IMR-90 (cell line): ENCODE data around the gene TNRC18. TPM values are rescaled to one million over a fixed set of nuclear protein-coding genes. Genes with fewer than 3 reads are reported as not detected.

Experiments
- ATAC-seq: fragments of 200-7000 bp; cut with Tn5 transposase; 2 replicates; pipeline ENCODE4 v1.9.1; 2020; ENCODE audit warnings: low read depth, mild to moderate bottlenecking, moderate library complexity
- BruUV-seq: library from RNA; stranded (reverse); fragments of 400-500 nt; replicated peaks from 2 replicates; lab custom pipeline; 2021; lab: Mats Ljungman, UMichigan
- CTCF ChIA-PET: fragments of 300-600 bp; formaldehyde crosslinking; extraction: SDS; loops from one replicate; lab custom pipeline; 2021; ENCODE audit warnings: antibody characterized with exemption; lab: Yijun Ruan, JAX
- POLR2A ChIA-PET: fragments of 300-600 bp; sonication (Branson Sonifier 250); formaldehyde crosslinking; loops from one replicate; lab custom pipeline; 2022; ENCODE audit warnings: antibody characterized with exemption; ENCODE audit not compliant: unreplicated experiment; lab: Charles Lee
- DNase-seq: peaks from one replicate; pipeline ENCODE4 v3.0.0; 2013
- H2AFZ ChIP-seq: replicated peaks from 2 replicates; pipeline ENCODE3; 2013; ENCODE audit warnings: low read length, mild to moderate bottlenecking; ENCODE audit not compliant: poor library complexity
- H2AK5ac ChIP-seq: 2 replicates; pipeline ENCODE4 v1.6.1; 2013; ENCODE audit warnings: low read depth, low read length, inconsistent platforms
- H2AK9ac ChIP-seq: replicated peaks from 2 replicates; pipeline ENCODE3; 2013; ENCODE audit warnings: mild to moderate bottlenecking, low read depth, low read length, moderate library complexity; ENCODE audit not compliant: poor library complexity
- H2BK120ac ChIP-seq: 2 replicates; pipeline ENCODE4 v1.6.1; 2013; ENCODE audit warnings: low read depth, low read length, inconsistent platforms
- H2BK15ac ChIP-seq: 3 replicates; pipeline ENCODE4 v1.6.1; 2013; ENCODE audit warnings: low read depth, low read length, inconsistent platforms
- H2BK20ac ChIP-seq: 2 replicates; pipeline ENCODE4 v1.6.1; 2013; ENCODE audit warnings: low read depth, mild to moderate bottlenecking, inconsistent platforms, low read length, moderate library complexity
- H2BK5ac ChIP-seq: 2 replicates; pipeline ENCODE4 v1.6.1; 2013; ENCODE audit warnings: mild to moderate bottlenecking, low read depth, low read length, inconsistent platforms; ENCODE audit not compliant: poor library complexity, severe bottlenecking
- H3K14ac ChIP-seq: replicated peaks from 2 replicates; pipeline ENCODE4 v1.6.1; 2013; ENCODE audit warnings: low read depth, low read length, inconsistent platforms
- H3K18ac ChIP-seq: 2 replicates; pipeline ENCODE4 v1.6.1; 2013; ENCODE audit warnings: low read depth, low read length, control low read depth
- H3K23ac ChIP-seq: 2 replicates; pipeline ENCODE4 v1.6.1; 2013; ENCODE audit warnings: low read depth, low read length, inconsistent platforms
- H3K27ac ChIP-seq: 2 replicates; pipeline ENCODE4 v1.5.1; 2013; ENCODE audit warnings: mild to moderate bottlenecking, control low read depth, low read length; ENCODE audit not compliant: insufficient read depth
- H3K27me3 ChIP-seq: 2 replicates; pipeline ENCODE4 v1.6.1; 2013; ENCODE audit warnings: low read length; ENCODE audit not compliant: control insufficient read depth, insufficient read depth
- H3K36me3 ChIP-seq: 2 replicates; pipeline ENCODE4 v1.6.1; 2013; ENCODE audit warnings: low read length, mixed read lengths; ENCODE audit not compliant: control insufficient read depth, insufficient read depth
- H3K4ac ChIP-seq: 2 replicates; pipeline ENCODE4 v1.6.1; 2013; ENCODE audit warnings: low read depth, low read length, inconsistent platforms
- H3K4me1 ChIP-seq: 2 replicates; pipeline ENCODE4 v1.6.1; 2013; ENCODE audit warnings: low read length, mixed read lengths; ENCODE audit not compliant: control insufficient read depth, insufficient read depth
- H3K4me2 ChIP-seq: 2 replicates; pipeline ENCODE4 v1.6.1; 2013; ENCODE audit warnings: low read depth, mild to moderate bottlenecking, control low read depth, low read length, moderate library complexity
- H3K4me3 ChIP-seq: 2 replicates; pipeline ENCODE4 v1.5.1; 2013; ENCODE audit warnings: low read depth, mild to moderate bottlenecking, control low read depth, low read length, moderate library complexity; ENCODE audit not compliant: insufficient read depth
- H3K56ac ChIP-seq: 2 replicates; pipeline ENCODE4 v1.6.1; 2013; ENCODE audit warnings: low read length, inconsistent platforms; ENCODE audit not compliant: insufficient read depth; ENCODE audit errors: extremely low read depth
- H3K79me1 ChIP-seq, 2 experiments: 2 replicates each; pipeline ENCODE4 v1.6.1; 2013; ENCODE audit warnings: low read length in 2 of 2, inconsistent platforms in 1 of 2, low read depth in 1 of 2
- H3K9ac ChIP-seq: 2 replicates; pipeline ENCODE4 v1.6.1; 2013; ENCODE audit warnings: low read depth, low read length, control low read depth
- H3K9me1 ChIP-seq: 2 replicates; pipeline ENCODE4 v1.6.1; 2013; ENCODE audit warnings: low read length, inconsistent platforms; ENCODE audit not compliant: insufficient read depth
- H3K9me3 ChIP-seq: 2 replicates; pipeline ENCODE4 v1.6.1; 2013; ENCODE audit warnings: low read length; ENCODE audit not compliant: control insufficient read depth, insufficient read depth
- H4K20me1 ChIP-seq: 2 replicates; pipeline ENCODE4 v1.6.1; 2013; ENCODE audit warnings: low read length, inconsistent platforms; ENCODE audit not compliant: insufficient read depth
- H4K5ac ChIP-seq: 2 replicates; pipeline ENCODE4 v1.6.1; 2013; ENCODE audit warnings: mild to moderate bottlenecking, low read depth, low read length, control low read depth
- H4K8ac ChIP-seq, 2 experiments: 2 replicates each; pipeline ENCODE4 v1.6.1; 2013; ENCODE audit warnings: low read depth in 2 of 2, low read length in 2 of 2, control low read depth in 1 of 2, inconsistent platforms in 1 of 2
- H4K91ac ChIP-seq: 2 replicates; pipeline ENCODE4 v1.6.1; 2013; ENCODE audit warnings: low read depth, low read length, inconsistent platforms; ENCODE audit not compliant: insufficient read depth
- BHLHE40 ChIP-seq: fragments of 150-350 bp; IDR thresholded peaks from 2 replicates; pipeline ENCODE4 v1.6.1; 2016; ENCODE audit warnings: mild to moderate bottlenecking, low read depth, low read length
- CEBPB ChIP-seq: IDR thresholded peaks from 2 replicates; pipeline ENCODE4 v1.6.1; 2012; ENCODE audit warnings: low read depth, low read length, improper control_type of control experiment
- CHD1 ChIP-seq: IDR thresholded peaks from 2 replicates; pipeline ENCODE4 v1.6.1; 2012; ENCODE audit warnings: low read depth, low read length, improper control_type of control experiment
- CTCF ChIP-seq: conservative IDR thresholded peaks from 2 replicates; pipeline ENCODE4 v1.5.1; 2012; ENCODE audit warnings: mild to moderate bottlenecking, low read depth, low read length, improper control_type of control experiment
- FOS ChIP-seq: fragments of 150-350 bp; IDR thresholded peaks from 2 replicates; pipeline ENCODE4 v1.6.1; 2016; ENCODE audit warnings: low read depth, low read length
- MAFK ChIP-seq: IDR thresholded peaks from 2 replicates; pipeline ENCODE4 v1.6.1; 2012; ENCODE audit warnings: low read depth, low read length, improper control_type of control experiment
- MAZ ChIP-seq: IDR thresholded peaks from 2 replicates; pipeline ENCODE4 v1.6.1; 2012; ENCODE audit warnings: low read depth, mild to moderate bottlenecking, low read length, improper control_type of control experiment, moderate library complexity, borderline replicate concordance
- MXI1 ChIP-seq: IDR thresholded peaks from 2 replicates; pipeline ENCODE4 v1.6.1; 2012; ENCODE audit warnings: low read depth, mild to moderate bottlenecking, low read length, moderate library complexity, borderline replicate concordance
- NFE2L2 ChIP-seq: fragments of 150-350 bp; IDR thresholded peaks from 2 replicates; pipeline ENCODE4 v1.6.1; 2016; ENCODE audit warnings: low read depth, mild to moderate bottlenecking, low read length
- POLR2A ChIP-seq: IDR thresholded peaks from 2 replicates; pipeline ENCODE4 v1.6.1; 2012; ENCODE audit warnings: mild to moderate bottlenecking, low read depth, low read length
- RAD21 ChIP-seq: IDR thresholded peaks from 2 replicates; pipeline ENCODE4 v1.6.1; 2012; ENCODE audit warnings: low read length, improper control_type of control experiment
- RCOR1 ChIP-seq: IDR thresholded peaks from 2 replicates; pipeline ENCODE4 v1.6.1; 2012; ENCODE audit warnings: mild to moderate bottlenecking, low read length, improper control_type of control experiment; ENCODE audit not compliant: insufficient replicate concordance
- RFX5 ChIP-seq: IDR thresholded peaks from 2 replicates; pipeline ENCODE4 v1.8.0; 2012; ENCODE audit warnings: low read depth, mild to moderate bottlenecking, low read length, moderate library complexity
- SMC3 ChIP-seq: fragments of 150-350 bp; IDR thresholded peaks from 2 replicates; pipeline ENCODE4 v1.6.1; 2016; ENCODE audit warnings: low read depth, mild to moderate bottlenecking, antibody characterized with exemption, low read length, moderate library complexity
- USF2 ChIP-seq: fragments of 150-350 bp; IDR thresholded peaks from 2 replicates; pipeline ENCODE4 v1.6.1; 2017; ENCODE audit warnings: mild to moderate bottlenecking, antibody characterized with exemption, low read length, low read depth
- WGBS, 2 experiments: methylation state at CpG; one replicate each; pipeline versions ENCODE4 v1.1.5 to v1.1.7; 2013; ENCODE audit warnings: missing lambda C conversion rate in 2 of 2; ENCODE audit not compliant: insufficient read length in 1 of 2; ENCODE audit errors: extremely low coverage in 2 of 2; 5-methylcytosine and 5-hydroxymethylcytosine counted together
- dilution Hi-C: fragments of 300-500 bp; cut with HindIII; formaldehyde crosslinking; loops from one replicate; pipeline ENCODE4 v1.14.3; 2018; ENCODE audit warnings: low sequenced_read_pairs; ENCODE audit not compliant: unreplicated experiment
- in situ Hi-C: fragments of 300-500 bp; cut with MboI; formaldehyde crosslinking; loops from 3 replicates; pipeline ENCODE4 v1.14.3; 2019; ENCODE audit warnings: low sequenced_read_pairs, inconsistent platforms, mixed read lengths
- intact Hi-C: fragments of 100-400 bp; cut with micrococcal nuclease; formaldehyde crosslinking; loops from 2 replicates; pipeline ENCODE4 v1.10.0; 2022
- polyA plus RNA-seq, 3 experiments: library from polyadenylated mRNA; depleted of rRNA; stranded (reverse); fragments of >200 nt; gene quantifications; 2 replicates each; pipeline ENCODE4 v1.2.3, GENCODE V29; 2012; ENCODE audit warnings: low replicate concordance in 1 of 3
- total RNA-seq: library from RNA; depleted of rRNA; stranded (reverse); fragments of >200 nt; gene quantifications from 2 replicates; pipeline ENCODE4 v1.2.3, GENCODE V29; 2012

The TNRC18 gene
- total and polyA plus RNA-seq, 2 of the 4 experiments (the other 2 are of a cell fraction), result 4.7 to 29.6 TPM

DNA sequence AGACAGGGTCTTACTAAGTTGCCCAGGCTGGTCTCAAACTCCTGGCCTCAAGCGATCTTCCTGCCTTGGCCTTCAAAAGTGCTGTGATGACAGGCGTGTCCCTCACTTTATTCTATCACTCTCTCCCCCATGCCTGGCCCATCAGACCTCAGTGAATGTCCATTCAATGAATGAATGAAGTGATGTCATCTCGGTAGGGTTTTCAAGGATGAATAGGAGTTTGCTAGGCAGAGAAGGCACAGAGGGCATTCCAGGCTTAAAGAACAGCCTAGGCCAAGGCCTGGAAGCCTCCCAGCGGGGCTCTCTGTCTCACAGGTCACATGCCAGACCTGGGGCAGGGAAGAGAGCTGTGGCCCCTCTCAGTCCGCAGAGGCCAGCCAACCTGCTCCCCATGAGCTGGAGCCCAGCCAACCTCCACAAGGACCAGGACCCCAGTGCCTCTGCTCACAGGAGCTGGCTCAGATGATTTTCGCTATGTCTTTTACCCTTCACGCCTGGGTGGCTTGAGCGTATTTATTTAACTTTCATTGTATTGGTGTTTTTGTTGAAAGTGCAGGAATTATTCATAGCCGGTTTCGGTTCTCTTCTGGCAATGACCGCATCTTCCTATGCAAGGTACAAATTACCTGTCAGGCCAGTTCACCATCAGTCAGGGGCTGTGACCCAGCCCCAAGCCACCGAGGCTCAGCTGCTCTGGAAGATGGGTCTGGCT is 11.8 kb upstream of the TNRC18 start:
- H3K9me3 ChIP-seq, result peaks cover 14% of the 10 kb centered on the region
- no peak overlapping the region for H2AFZ ChIP-seq
- BruUV-seq, result TSS peak; percentile 1
- dilution Hi-C loops (no loop called here), intact Hi-C loops (no loop called here), in situ Hi-C loops (no loop called here)
- no peak overlapping the region for H3K18ac ChIP-seq
- peaks cover 58% of the 10 kb centered on the region for H4K20me1 ChIP-seq
- H4K91ac ChIP-seq, result no peak overlapping the region
- H2BK120ac ChIP-seq, result no peak overlapping the region
- H3K4me1 ChIP-seq, result peaks cover 2% of the 10 kb centered on the region; the same call in 1 of the 2 replicates
- no peak overlapping the region for H3K27ac ChIP-seq
- H3K4ac ChIP-seq, result no peak overlapping the region
- peaks cover 28 to 76% of the 10 kb centered on the region in 2 experiments for H3K79me1 ChIP-seq
- H2AK9ac ChIP-seq, result no peak overlapping the region
- ChIA-PET POLR2A (no interaction called here), CTCF (interaction anchor here (1.1 kb wide), 1 partner anchor 9 kb away, joined by 3 read pairs; no protein-coding TSS in a partner anchor)
- no peak overlapping the region for H3K4me3 ChIP-seq
- H2BK15ac ChIP-seq, result no peak overlapping the region
- H3K9ac ChIP-seq, result no peak overlapping the region
- H2BK5ac ChIP-seq, result no peak overlapping the region
- H3K9me1 ChIP-seq, result peaks cover 2% of the 10 kb centered on the region
- H3K36me3 ChIP-seq, result peaks cover 23% of the 10 kb centered on the region; the same call in 1 of the 2 replicates
- no peak for ATAC-seq
- H3K23ac ChIP-seq, result no peak overlapping the region
- H3K27me3 ChIP-seq, result no peaks in the 10 kb centered on the region
- no peak overlapping the region for H3K56ac ChIP-seq
- no peak for DNase-seq
- no peak overlapping the region for H4K5ac ChIP-seq
- no peak overlapping the region for H3K4me2 ChIP-seq
- no peak overlapping the region for H4K8ac ChIP-seq
- H3K14ac ChIP-seq, result no peak overlapping the region
- WGBS, 2 experiments, result 100% methylated on average over 1 of the region's 12 CpGs; no CpG with 5 or more reads in 1 of the 2 experiments
- H2BK20ac ChIP-seq, result no peak overlapping the region
- H2AK5ac ChIP-seq, result no peak overlapping the region
- TF ChIP-seq SMC3 (no peak), MAZ (no peak), RFX5 (no peak), RAD21 (no peak), MXI1 (no peak), FOS (no peak), CHD1 (no peak), RCOR1 (no peak), CEBPB (no peak), USF2 (no peak), NFE2L2 (no peak), BHLHE40 (no peak), POLR2A (no peak), MAFK (no peak), CTCF (no peak)
